CD14-positive monocyte (primary cell): Measurements from ENCODE around the gene SPAAR. TPM values are rescaled to one million over a fixed set of nuclear protein-coding genes. Genes with fewer than 3 reads are reported as not detected.

Source experiments
- DNase-seq, 3 donors: peaks; one replicate each; pipeline ENCODE4 v3.0.0-alpha.2; 2011 to 2022
- H2AFZ ChIP-seq: 2 replicates; pipeline ENCODE4 v1.6.0; 2012; ENCODE audit warnings: mild to moderate bottlenecking, low read depth, low read length, inconsistent platforms; ENCODE audit not compliant: insufficient read depth, poor library complexity, severe bottlenecking
- H3K27ac ChIP-seq, 2 donors: 1 replicate in 1 of 2; 2 replicates in 1 of 2; pipeline ENCODE4 v1.5.1; 2012 to 2013; ENCODE audit warnings: low read length in 2 of 2, control low read depth in 1 of 2, inconsistent platforms in 1 of 2, low read depth in 1 of 2, mild to moderate bottlenecking in 1 of 2
- H3K27me3 ChIP-seq, 2 donors: one replicate each; pipeline versions ENCODE4 v1.6.0 to v1.6.1; 2011 to 2013; ENCODE audit warnings: low read length in 2 of 2; ENCODE audit not compliant: control insufficient read depth in 2 of 2, insufficient read depth in 2 of 2
- H3K36me3 ChIP-seq, 2 donors: replicated peaks in 1 of 2; 1 replicate in 1 of 2; 2 replicates in 1 of 2; pipeline versions ENCODE4 v1.5.1 to v1.6.1; 2012 to 2013; ENCODE audit warnings: low read length in 2 of 2, control low read depth in 1 of 2, inconsistent platforms in 1 of 2, mild to moderate bottlenecking in 1 of 2; ENCODE audit not compliant: insufficient read depth in 2 of 2, control insufficient read depth in 1 of 2
- H3K4me1 ChIP-seq, 2 donors: 1 replicate in 1 of 2; 2 replicates in 1 of 2; pipeline versions ENCODE4 v1.5.1 to v1.6.1; 2012 to 2013; ENCODE audit warnings: low read length in 2 of 2, control low read depth in 1 of 2, inconsistent platforms in 1 of 2, mild to moderate bottlenecking in 1 of 2, moderate library complexity in 1 of 2; ENCODE audit not compliant: insufficient read depth in 2 of 2, control insufficient read depth in 1 of 2
- H3K4me2 ChIP-seq: replicated peaks from 2 replicates; pipeline ENCODE3; 2012; ENCODE audit warnings: low read length, moderate library complexity, mild to moderate bottlenecking; ENCODE audit not compliant: poor library complexity, severe bottlenecking; ENCODE audit errors: extremely low read depth
- H3K4me3 ChIP-seq, 3 experiments: fragments of 200-600 bp in 1 of 3; sonication (generic) in 1 of 3; replicated peaks in 1 of 3; 1 replicate in 2 of 3; 2 replicates in 1 of 3; pipeline ENCODE4 v1.5.1; 2011 to 2013; ENCODE audit warnings: low read length in 3 of 3, mild to moderate bottlenecking in 3 of 3, control low read depth in 2 of 3, low read depth in 2 of 3, inconsistent platforms in 1 of 3, moderate library complexity in 1 of 3
- H3K79me2 ChIP-seq: 2 replicates; pipeline ENCODE4 v1.6.0; 2012; ENCODE audit warnings: mild to moderate bottlenecking, control low read depth, inconsistent platforms, low read length, moderate library complexity; ENCODE audit not compliant: insufficient read depth
- H3K9ac ChIP-seq: 2 replicates; pipeline ENCODE4 v1.6.0; 2017; ENCODE audit warnings: low read length, mild to moderate bottlenecking; ENCODE audit not compliant: insufficient read depth, poor library complexity, severe bottlenecking
- H3K9me3 ChIP-seq, 2 donors: replicated peaks in 1 of 2; 1 replicate in 1 of 2; 2 replicates in 1 of 2; pipeline versions ENCODE4 v1.5.1 to v1.6.1; 2012 to 2013; ENCODE audit warnings: low read length in 2 of 2, control low read depth in 1 of 2; ENCODE audit not compliant: control insufficient read depth in 1 of 2, insufficient read depth in 1 of 2
- H4K20me1 ChIP-seq: 2 replicates; pipeline ENCODE4 v1.6.0; 2012; ENCODE audit warnings: mild to moderate bottlenecking, low read length, control low read depth, moderate library complexity; ENCODE audit not compliant: insufficient read depth
- H3K27ac Mint-ChIP-seq, 7 donors: one replicate each; pipeline ENCODE4 v1.8.0; 2020; ENCODE audit warnings: mild to moderate bottlenecking in 7 of 7, mixed read lengths in 7 of 7, moderate library complexity in 6 of 7, inconsistent platforms in 2 of 7
- H3K27me3 Mint-ChIP-seq, 3 donors: one replicate each; pipeline ENCODE4 v1.8.0; 2021 to 2022; ENCODE audit warnings: low read depth in 3 of 3, mild to moderate bottlenecking in 3 of 3, mixed read lengths in 3 of 3, moderate library complexity in 3 of 3, inconsistent platforms in 1 of 3
- H3K36me3 Mint-ChIP-seq, 2 donors: one replicate each; pipeline ENCODE4 v1.8.0; 2020; ENCODE audit warnings: mixed read lengths in 2 of 2, inconsistent platforms in 1 of 2, mild to moderate bottlenecking in 1 of 2
- H3K4me1 Mint-ChIP-seq: one replicate; pipeline ENCODE4 v1.8.0; 2020; ENCODE audit warnings: mild to moderate bottlenecking, mixed read lengths
- H3K4me3 Mint-ChIP-seq, 2 donors: one replicate each; pipeline ENCODE4 v1.8.0; 2020; ENCODE audit warnings: mild to moderate bottlenecking in 2 of 2, mixed read lengths in 2 of 2, moderate library complexity in 1 of 2
- H3K9me3 Mint-ChIP-seq, 7 donors: one replicate each; pipeline ENCODE4 v1.8.0; 2020 to 2022; ENCODE audit warnings: mixed read lengths in 7 of 7, mild to moderate bottlenecking in 6 of 7, moderate library complexity in 6 of 7, inconsistent platforms in 2 of 7
- WGBS: methylation state at CpG from one replicate; pipeline ENCODE4 v1.1.5; 2013; ENCODE audit warnings: missing lambda C conversion rate; ENCODE audit not compliant: insufficient coverage; 5-methylcytosine and 5-hydroxymethylcytosine counted together
- intact Hi-C, 2 donors: fragments of 100-400 bp; cut with micrococcal nuclease; formaldehyde crosslinking; loops; one replicate each; pipeline versions ENCODE4 v1.15.0 to v1.15.1; 2023
- polyA plus RNA-seq, 3 donors: library from polyadenylated mRNA; depleted of rRNA in 1 of 3; unstranded in 2 of 3; stranded (reverse) in 1 of 3; fragments of 300-500 nt in 2 of 3; fragments of >200 nt in 1 of 3; fragmentation: Illumina TruSeq in 2 of 3; gene quantifications; 1 replicate in 2 of 3; 2 replicates in 1 of 3; pipeline ENCODE4 v1.2.3, GENCODE V29; 2012 to 2021
- TF ChIP-seq, protein P1 (sequence below): fragments of 200-600 bp; IDR thresholded peaks from one replicate; pipeline ENCODE4 v1.8.0; 2022; ENCODE audit warnings: antibody characterized with exemption, mild to moderate bottlenecking

The SPAAR gene
- polyA plus RNA-seq, 3 donors = not detected

DNA sequence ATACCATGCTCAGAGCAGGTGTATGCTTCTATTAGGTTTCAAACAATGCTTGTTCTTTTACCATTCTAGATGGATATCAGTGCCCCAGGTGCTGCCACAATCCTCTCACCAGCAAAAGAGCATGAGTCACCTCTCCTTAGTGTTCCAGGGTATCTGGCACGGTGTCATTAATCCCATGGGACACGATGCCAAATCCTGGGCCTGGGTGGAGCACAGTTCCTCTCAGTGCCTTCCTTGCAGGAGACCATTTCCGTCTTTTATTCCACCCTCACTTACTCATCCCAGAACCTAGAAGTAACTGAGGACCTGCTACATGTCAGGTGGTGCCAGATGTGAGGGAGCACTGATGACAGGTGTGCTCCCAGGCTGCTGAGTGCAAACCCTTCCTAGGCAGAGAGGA is 37.7 kb upstream of the SPAAR start:
- Histone ChIP-seq H3K9me3 (peaks cover 0 to 6% of the 10 kb centered on the region in 2 donors), H3K27me3 (peaks cover 4 to 19% of the 10 kb centered on the region in 2 donors), H4K20me1 (no peaks in the 10 kb centered on the region), H3K27ac (no peak overlapping the region), H2AFZ (no peak overlapping the region), H3K4me2 (no peak overlapping the region), H3K9ac (no peak overlapping the region), H3K4me3 (no peak overlapping the region), H3K36me3 (no peaks in the 10 kb centered on the region), H3K4me1 (no peaks in the 10 kb centered on the region), H3K79me2 (no peaks in the 10 kb centered on the region)
- peaks cover 4% of the 10 kb centered on the region for H3K4me1 Mint-ChIP-seq
- WGBS = 100% methylated on average over 2 of the region's 3 CpGs
- intact Hi-C loops = loop anchor here in 1 of 2 donors (5.0 kb wide), 1 partner anchor 44 kb away; the partner anchor contains the start of genes FAM221B and TMEM8B
- peaks cover 0 to 2% of the 10 kb centered on the region in 2 donors for H3K36me3 Mint-ChIP-seq
- H3K27me3 Mint-ChIP-seq = peaks cover 12 to 20% (median 12%) of the 10 kb centered on the region in 3 donors
- H3K27ac Mint-ChIP-seq = no peak overlapping the region
- peaks cover under 1 to 11% (median 7%) of the 10 kb centered on the region in 7 donors for H3K9me3 Mint-ChIP-seq
- TF ChIP-seq, protein P1, sequence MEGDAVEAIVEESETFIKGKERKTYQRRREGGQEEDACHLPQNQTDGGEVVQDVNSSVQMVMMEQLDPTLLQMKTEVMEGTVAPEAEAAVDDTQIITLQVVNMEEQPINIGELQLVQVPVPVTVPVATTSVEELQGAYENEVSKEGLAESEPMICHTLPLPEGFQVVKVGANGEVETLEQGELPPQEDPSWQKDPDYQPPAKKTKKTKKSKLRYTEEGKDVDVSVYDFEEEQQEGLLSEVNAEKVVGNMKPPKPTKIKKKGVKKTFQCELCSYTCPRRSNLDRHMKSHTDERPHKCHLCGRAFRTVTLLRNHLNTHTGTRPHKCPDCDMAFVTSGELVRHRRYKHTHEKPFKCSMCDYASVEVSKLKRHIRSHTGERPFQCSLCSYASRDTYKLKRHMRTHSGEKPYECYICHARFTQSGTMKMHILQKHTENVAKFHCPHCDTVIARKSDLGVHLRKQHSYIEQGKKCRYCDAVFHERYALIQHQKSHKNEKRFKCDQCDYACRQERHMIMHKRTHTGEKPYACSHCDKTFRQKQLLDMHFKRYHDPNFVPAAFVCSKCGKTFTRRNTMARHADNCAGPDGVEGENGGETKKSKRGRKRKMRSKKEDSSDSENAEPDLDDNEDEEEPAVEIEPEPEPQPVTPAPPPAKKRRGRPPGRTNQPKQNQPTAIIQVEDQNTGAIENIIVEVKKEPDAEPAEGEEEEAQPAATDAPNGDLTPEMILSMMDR = no peak
- DNase-seq = no peak
- H3K4me3 Mint-ChIP-seq = no peak overlapping the region

DNA sequence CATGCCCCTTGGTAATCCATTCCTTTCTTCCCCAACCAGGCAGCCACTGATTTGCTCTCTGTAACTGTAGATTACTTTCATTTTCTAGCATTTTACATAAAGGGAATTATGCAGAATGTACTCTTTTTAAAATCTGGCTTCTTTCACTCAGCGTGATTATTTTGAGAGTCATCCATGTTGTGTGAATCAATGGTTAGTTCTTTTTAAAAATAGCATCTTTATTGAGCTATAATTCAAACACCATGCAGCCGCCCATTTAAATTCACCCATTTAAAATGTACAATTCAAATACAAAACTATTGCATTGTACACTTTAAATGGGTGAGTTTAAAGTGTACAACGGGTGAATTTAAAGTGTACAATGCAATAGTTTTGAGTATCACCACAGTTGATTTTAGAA is 36.8 kb upstream of the SPAAR start:
- Histone ChIP-seq H3K9me3 (peaks cover 0 to 15% of the 10 kb centered on the region in 2 donors), H3K27ac (no peak overlapping the region), H2AFZ (no peak overlapping the region), H3K9ac (no peak overlapping the region), H3K27me3 (peaks cover 4 to 22% of the 10 kb centered on the region in 2 donors), H3K79me2 (no peaks in the 10 kb centered on the region), H3K4me1 (no peaks in the 10 kb centered on the region), H3K4me2 (no peak overlapping the region), H3K36me3 (no peaks in the 10 kb centered on the region), H3K4me3 (no peak overlapping the region), H4K20me1 (no peaks in the 10 kb centered on the region)
- TF ChIP-seq, protein P1 = no peak
- intact Hi-C loops = loop anchor here in 1 of 2 donors (5.0 kb wide), 1 partner anchor 45 kb away; the partner anchor contains the start of genes FAM221B and TMEM8B
- peaks cover 0 to 2% of the 10 kb centered on the region in 2 donors for H3K36me3 Mint-ChIP-seq
- no peak overlapping the region for H3K27ac Mint-ChIP-seq
- no peak overlapping the region for H3K4me3 Mint-ChIP-seq
- H3K4me1 Mint-ChIP-seq = peaks cover 4% of the 10 kb centered on the region
- H3K27me3 Mint-ChIP-seq = peaks cover 12 to 22% (median 13%) of the 10 kb centered on the region in 3 donors
- no peak for DNase-seq
- H3K9me3 Mint-ChIP-seq = peaks cover 6 to 21% (median 16%) of the 10 kb centered on the region in 7 donors
- WGBS = no CpG with 5 or more reads among the region's 3 CpGs
